Common myeloid progenitor, CD34-positive (primary cell): ENCODE measurements around the gene VTI1A.
A peak's percentile ranks its signal among the peaks of the same experiment; 100 is the strongest.

Experiments
- CTCF ChIA-PET: fragments of 350-600 bp; sonication (Branson Sonifier 250); formaldehyde crosslinking; loops from one replicate; lab custom pipeline; 2021; ENCODE audit warnings: antibody characterized with exemption; lab: Charles Lee
- POLR2A ChIA-PET: fragments of 350-600 bp; sonication (Branson Sonifier 250); formaldehyde crosslinking; loops from one replicate; lab custom pipeline; 2021; ENCODE audit warnings: antibody characterized with exemption; lab: Charles Lee
- DNase-seq, 3 donors: peaks; one replicate each; pipeline versions ENCODE4 v3.0.0 to v3.0.0-alpha.2; 2013
- H3K27ac ChIP-seq, 2 experiments: 1 replicate in 1 of 2; 2 replicates in 1 of 2; pipeline ENCODE4 v1.7.0; 2013; ENCODE audit warnings: inconsistent platforms in 2 of 2, low read length in 2 of 2, mild to moderate bottlenecking in 2 of 2, low read depth in 1 of 2, moderate library complexity in 1 of 2; ENCODE audit not compliant: severe bottlenecking in 2 of 2, insufficient read depth in 1 of 2, poor library complexity in 1 of 2
- H3K27me3 ChIP-seq, 5 experiments: replicated peaks in 2 of 5; 1 replicate in 3 of 5; 2 replicates in 2 of 5; pipeline versions ENCODE4 v1.6.1 to v1.7.0; 2013; ENCODE audit warnings: low read length in 4 of 5, mild to moderate bottlenecking in 2 of 5, moderate library complexity in 2 of 5, inconsistent platforms in 1 of 5; ENCODE audit not compliant: insufficient read depth in 5 of 5, control insufficient read depth in 4 of 5
- H3K36me3 ChIP-seq, 4 experiments: 1 replicate in 2 of 4; 2 replicates in 2 of 4; pipeline versions ENCODE4 v1.6.1 to v1.7.0; 2013; ENCODE audit warnings: low read length in 3 of 4, control low read depth in 1 of 4, mild to moderate bottlenecking in 1 of 4; ENCODE audit not compliant: control insufficient read depth in 4 of 4, insufficient read depth in 4 of 4
- H3K4me1 ChIP-seq, 4 experiments: 1 replicate in 3 of 4; 2 replicates in 1 of 4; pipeline versions ENCODE4 v1.6.1 to v1.7.1; 2013; ENCODE audit warnings: low read length in 3 of 4, mild to moderate bottlenecking in 3 of 4, control low read depth in 1 of 4, inconsistent platforms in 1 of 4, moderate library complexity in 1 of 4; ENCODE audit not compliant: control insufficient read depth in 4 of 4, insufficient read depth in 4 of 4; ENCODE audit errors: control extremely low read depth in 1 of 4
- H3K4me3 ChIP-seq, 7 experiments: 1 replicate in 4 of 7; 2 replicates in 3 of 7; pipeline versions ENCODE4 v1.5.1 to v1.7.0; 2013; ENCODE audit warnings: mild to moderate bottlenecking in 7 of 7, low read length in 6 of 7, moderate library complexity in 6 of 7, inconsistent platforms in 2 of 7, low read depth in 2 of 7, control low read depth in 1 of 7; ENCODE audit not compliant: insufficient read depth in 4 of 7, control insufficient read depth in 1 of 7; ENCODE audit errors: extremely low read depth in 1 of 7
- H3K9me3 ChIP-seq, 5 experiments: 1 replicate in 4 of 5; 2 replicates in 1 of 5; pipeline versions ENCODE4 v1.6.1 to v1.7.1; 2013; ENCODE audit warnings: low read length in 4 of 5, mild to moderate bottlenecking in 2 of 5, inconsistent platforms in 1 of 5, low read depth in 1 of 5, moderate library complexity in 1 of 5; ENCODE audit not compliant: control insufficient read depth in 4 of 5, insufficient read depth in 2 of 5; ENCODE audit errors: control extremely low read depth in 1 of 5
- WGBS: methylation state at CpG from one replicate; pipeline ENCODE4 v1.1.5; 2013; ENCODE audit not compliant: insufficient coverage; 5-methylcytosine and 5-hydroxymethylcytosine counted together

VTI1A gene

GRCh38 chr10:112524641-112525040 is 77.6 kb downstream of the VTI1A start:
- Histone ChIP-seq H3K27ac (no peak overlapping the region), H3K4me1 (peaks cover 0 to 2% (median 0%) of the 10 kb centered on the region in 4 experiments), H3K9me3 (no peaks in the 10 kb centered on the region), H3K4me3 (no peak overlapping the region), H3K36me3 (peaks cover 0 to 2% (median 2%) of the 10 kb centered on the region in 4 experiments), H3K27me3 (no peaks in the 10 kb centered on the region)
- POLR2A ChIA-PET = no interaction called here
- CTCF ChIA-PET = interaction anchor here (1.6 kb wide), 1 partner anchor 16 kb away, joined by 3 read pairs; no protein-coding TSS in a partner anchor
- DNase-seq = no peak

DNA sequence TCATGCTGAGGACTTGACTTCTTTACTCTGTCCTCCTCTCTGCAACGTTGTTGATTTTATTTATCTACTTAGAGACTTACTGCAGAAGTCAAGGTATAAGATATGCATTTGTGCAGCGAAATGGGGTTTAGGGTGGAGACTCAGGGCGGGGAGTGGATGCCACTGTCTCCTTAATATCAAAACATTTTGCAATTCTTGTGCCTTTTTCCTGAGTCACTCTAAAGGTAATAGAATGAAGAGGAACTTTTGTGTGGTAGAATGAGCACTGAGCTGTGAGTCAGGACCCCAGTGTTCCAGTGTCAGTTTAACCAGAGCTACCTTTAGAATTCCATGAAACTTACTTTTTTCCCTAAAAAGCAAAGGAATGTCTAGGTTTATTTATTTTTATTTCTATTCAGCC is 78.2 kb downstream of the VTI1A start:
- Histone ChIP-seq H3K9me3 (no peaks in the 10 kb centered on the region), H3K27ac (no peak overlapping the region), H3K27me3 (no peaks in the 10 kb centered on the region), H3K36me3 (peaks cover 0 to 2% (median 2%) of the 10 kb centered on the region in 4 experiments), H3K4me3 (no peak overlapping the region), H3K4me1 (no peaks in the 10 kb centered on the region)
- DNase-seq = no peak
- ChIA-PET CTCF (interaction anchor here (1.6 kb wide), 1 partner anchor 16 kb away, joined by 3 read pairs; no protein-coding TSS in a partner anchor), POLR2A (no interaction called here)
- WGBS = no CpG with 5 or more reads among the region's 3 CpGs

DNA sequence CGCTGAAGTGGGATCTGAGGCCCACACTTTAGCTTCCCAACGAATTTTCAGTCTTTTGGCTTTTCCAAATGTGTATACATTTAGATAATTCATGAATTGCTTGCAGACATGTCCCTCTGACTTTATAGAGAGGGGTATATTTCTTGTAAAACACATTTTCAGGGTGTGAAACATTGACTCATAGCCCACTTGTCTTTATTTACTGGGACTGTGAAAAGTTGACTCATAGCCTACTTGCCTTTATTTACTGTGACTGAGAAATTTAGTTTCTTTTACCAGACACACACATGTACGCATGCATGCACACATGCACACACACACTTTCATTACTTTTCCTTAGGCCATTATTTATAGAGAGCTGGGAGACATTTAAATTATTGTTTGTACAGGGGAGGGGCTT is 79.1 kb downstream of the VTI1A start:
- ChIA-PET CTCF (no interaction called here), POLR2A (interaction anchor here (0.6 kb wide), 1 partner anchor 244 kb away, joined by 5 read pairs; no protein-coding TSS in a partner anchor)
- no peaks in the 10 kb centered on the region for H3K27me3 ChIP-seq
- peaks cover 0 to 6% (median 3%) of the 10 kb centered on the region in 4 experiments for H3K36me3 ChIP-seq
- no peaks in the 10 kb centered on the region for H3K9me3 ChIP-seq
- no peak overlapping the region for H3K4me3 ChIP-seq
- H3K4me1 ChIP-seq = no peaks in the 10 kb centered on the region
- H3K27ac ChIP-seq = no peak overlapping the region
- DNase-seq = no peak
- 80% methylated on average over 1 of the region's 3 CpGs for WGBS

- no peak overlapping the region for H3K27ac ChIP-seq
- H3K9me3 ChIP-seq = no peaks in the 10 kb centered on the region
- no peak for DNase-seq
- CTCF ChIA-PET = no interaction called here
- no peaks in the 10 kb centered on the region for H3K4me1 ChIP-seq
- H3K27me3 ChIP-seq = no peaks in the 10 kb centered on the region
- POLR2A ChIA-PET = no interaction called here
- peaks cover 0 to 6% (median 3%) of the 10 kb centered on the region in 4 experiments for H3K36me3 ChIP-seq
- 96% methylated on average over 9 of the region's 10 CpGs for WGBS
- H3K4me3 ChIP-seq = no peak overlapping the region
Observed at GRCh38 chr10:112526906-112527305, 79.9 kb downstream of the VTI1A start.

DNA sequence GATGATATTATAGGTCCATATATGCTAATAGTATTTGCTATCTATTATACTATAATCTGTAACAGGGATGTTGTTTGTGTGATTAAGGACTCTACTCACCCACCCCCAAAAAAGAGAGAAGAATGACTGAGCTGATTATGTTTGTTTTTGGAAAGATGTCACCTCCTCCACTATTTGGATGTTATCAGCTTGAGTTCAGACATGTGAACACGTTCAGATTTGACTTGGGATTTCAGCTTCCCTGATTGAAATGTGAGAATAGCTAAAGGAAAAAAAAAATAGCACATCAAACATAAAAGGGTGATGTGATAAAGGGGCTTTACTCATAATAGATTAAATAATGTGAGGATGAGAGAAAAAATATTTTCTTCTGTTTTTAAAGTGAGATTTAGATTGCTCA is 81.2 kb downstream of the VTI1A start:
- no peaks in the 10 kb centered on the region for H3K27me3 ChIP-seq
- WGBS = no CpG with 5 or more reads among the region's 1 CpG
- H3K36me3 ChIP-seq = peaks cover 0 to 6% (median 3%) of the 10 kb centered on the region in 4 experiments
- H3K4me3 ChIP-seq = no peak overlapping the region
- H3K9me3 ChIP-seq = no peaks in the 10 kb centered on the region
- POLR2A ChIA-PET = no interaction called here
- no peaks in the 10 kb centered on the region for H3K4me1 ChIP-seq
- no peak overlapping the region for H3K27ac ChIP-seq
- no peak for DNase-seq
- CTCF ChIA-PET = no interaction called here

DNA sequence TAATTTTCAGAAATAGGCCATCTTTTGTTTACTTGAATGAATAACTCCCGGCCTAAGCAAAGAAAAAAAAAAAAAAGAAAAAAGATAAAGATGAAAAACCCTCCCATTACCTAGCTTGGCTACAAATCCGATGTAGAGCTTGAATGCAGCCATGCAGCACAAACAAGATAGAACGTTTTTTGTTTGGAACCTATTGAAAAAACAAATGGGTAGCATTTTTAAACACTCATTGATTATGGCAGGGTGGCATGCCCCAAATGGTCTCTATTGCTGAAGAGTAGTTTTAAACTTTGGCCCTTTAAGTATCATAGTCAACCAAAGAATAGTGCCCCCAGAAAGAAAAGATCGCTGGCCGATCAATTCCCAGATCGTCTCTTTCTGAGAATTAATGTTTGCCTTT is 84.4 kb downstream of the VTI1A start:
- WGBS = 100% methylated on average over 2 of the region's 6 CpGs
- CTCF ChIA-PET = no interaction called here

DNA sequence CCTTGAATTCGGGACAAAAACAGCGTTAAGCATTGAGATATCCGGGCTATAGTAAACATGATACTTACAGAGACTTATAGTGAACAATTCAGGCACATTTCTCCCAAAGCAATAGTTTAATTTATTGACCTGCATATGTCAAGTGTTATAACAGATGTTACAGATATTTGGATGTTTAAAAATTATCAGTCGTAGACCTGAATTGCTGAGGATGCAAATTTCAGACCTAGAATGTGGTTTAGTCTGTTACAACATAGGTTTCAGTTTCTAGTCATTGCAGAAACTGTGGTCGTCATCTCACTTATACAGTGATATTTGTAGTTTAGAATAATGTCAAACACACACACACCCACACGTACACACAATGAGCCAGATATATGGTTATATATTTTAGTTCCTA is 85.2 kb downstream of the VTI1A start:
- POLR2A ChIA-PET = interaction anchor here (0.7 kb wide), 1 partner anchor 35 kb away, joined by 3 read pairs; no protein-coding TSS in a partner anchor
- Histone ChIP-seq H3K27me3 (no peaks in the 10 kb centered on the region), H3K36me3 (peaks cover 0 to 4% (median 3%) of the 10 kb centered on the region in 4 experiments), H3K4me1 (no peaks in the 10 kb centered on the region), H3K27ac (no peak overlapping the region), H3K9me3 (no peaks in the 10 kb centered on the region), H3K4me3 (no peak overlapping the region)
- DNase-seq = peak in 1 of 3 donors; percentile 7
- no CpG with 5 or more reads among the region's 6 CpGs for WGBS
- CTCF ChIA-PET = interaction anchor here (0.7 kb wide), 1 partner anchor 10 kb away, joined by 3 read pairs; no protein-coding TSS in a partner anchor

More for the DNA sequence above, 84.4 kb downstream of the VTI1A start:
- POLR2A ChIA-PET = interaction anchor here (0.7 kb wide), 1 partner anchor 36 kb away, joined by 3 read pairs; no protein-coding TSS in a partner anchor
- H3K4me1 ChIP-seq = no peaks in the 10 kb centered on the region
- no peak overlapping the region for H3K4me3 ChIP-seq
- no peaks in the 10 kb centered on the region for H3K9me3 ChIP-seq
- H3K36me3 ChIP-seq = peaks cover 0 to 6% (median 3%) of the 10 kb centered on the region in 4 experiments
- no peak for DNase-seq
- H3K27ac ChIP-seq = no peak overlapping the region
- no peaks in the 10 kb centered on the region for H3K27me3 ChIP-seq
